HG02759 (cell line): ENCODE measurements around the gene ADARB2.

Source experiments
- ATAC-seq: cut with Tn5 transposase; IDR thresholded peaks from one replicate; pipeline ENCODE4 v1.9.1; 2021; ENCODE audit warnings: mild to moderate bottlenecking, moderate library complexity; ENCODE audit not compliant: unreplicated experiment

The ADARB2 gene

GRCh38 chr10:1573981-1574380 is 163.3 kb downstream of the ADARB2 start:
- no peak for ATAC-seq

GRCh38 chr10:1573334-1573969 is 163.9 kb downstream of the ADARB2 start:
- ATAC-seq, result no peak

DNA sequence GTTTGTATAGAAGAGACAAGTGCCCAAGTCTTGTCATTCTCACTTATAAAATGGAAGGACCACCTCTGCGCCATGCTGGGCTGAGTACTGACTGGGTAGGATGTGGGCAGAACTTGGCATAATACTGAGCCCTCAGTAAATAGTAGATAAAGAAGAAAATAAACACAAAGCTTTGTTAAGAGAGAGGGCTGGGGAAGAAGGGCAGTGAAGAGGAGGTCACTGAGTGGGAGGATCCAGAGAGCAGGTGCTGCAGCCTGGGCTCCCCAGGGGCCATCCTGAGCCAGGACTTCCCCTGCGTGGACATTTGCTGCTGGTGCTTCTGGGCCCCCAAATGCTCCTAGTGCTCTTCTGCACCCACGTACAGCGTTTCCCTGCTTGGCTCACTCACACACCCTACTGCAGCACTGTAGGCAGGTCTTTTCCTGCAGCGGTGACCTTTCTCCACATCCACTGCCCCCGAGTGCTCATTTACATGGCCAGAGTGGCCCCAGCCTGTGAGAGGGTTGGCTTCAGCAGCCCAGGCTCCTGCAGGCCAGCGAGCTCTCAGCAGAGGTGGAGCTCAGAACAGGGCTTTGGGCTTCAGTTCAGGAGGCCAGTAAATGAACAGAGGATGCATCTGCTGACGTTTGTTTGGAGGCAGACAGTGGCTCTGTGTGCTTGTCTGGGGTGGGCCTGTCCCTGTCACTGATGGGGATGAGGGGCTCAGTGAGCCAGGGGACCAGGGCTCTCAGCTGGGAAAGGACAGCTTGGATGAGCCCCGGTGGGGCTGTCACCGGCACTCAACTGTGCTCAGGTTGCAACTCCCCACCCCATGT is 164.6 kb downstream of the ADARB2 start:
- no peak for ATAC-seq

DNA sequence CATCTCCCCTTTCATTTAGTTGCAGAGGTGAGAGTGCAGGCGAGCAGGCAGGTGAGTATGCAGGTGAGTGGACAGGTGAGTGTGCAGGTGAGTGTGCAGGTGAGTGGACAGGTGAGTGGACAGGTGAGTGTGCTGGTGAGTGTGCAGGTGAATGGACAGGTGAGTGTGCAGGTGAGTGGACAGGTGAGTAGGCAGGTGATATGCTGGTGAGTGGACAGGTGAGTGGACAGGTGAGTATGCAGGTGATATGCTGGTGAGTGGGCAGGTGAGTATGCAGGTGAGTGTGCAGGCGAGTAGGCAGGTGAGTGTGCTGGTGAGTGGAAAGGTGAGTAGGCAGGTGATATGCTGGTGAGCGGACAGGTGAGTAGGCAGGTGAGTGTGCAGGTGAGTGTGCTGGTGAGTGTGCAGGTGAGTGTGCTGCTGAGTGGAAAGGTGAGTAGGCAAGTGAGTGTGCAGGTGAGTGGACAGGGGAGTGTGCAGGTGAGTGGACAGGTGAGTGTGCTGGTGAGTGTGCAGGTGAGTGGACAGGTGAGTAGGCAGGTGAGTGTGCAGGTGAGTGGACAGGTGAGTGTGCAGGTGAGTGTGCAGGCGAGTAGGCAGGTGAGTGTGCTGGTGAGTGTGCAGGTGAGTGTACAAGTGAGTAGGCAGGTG is 165.6 kb downstream of the ADARB2 start:
- ATAC-seq, result no peak

DNA sequence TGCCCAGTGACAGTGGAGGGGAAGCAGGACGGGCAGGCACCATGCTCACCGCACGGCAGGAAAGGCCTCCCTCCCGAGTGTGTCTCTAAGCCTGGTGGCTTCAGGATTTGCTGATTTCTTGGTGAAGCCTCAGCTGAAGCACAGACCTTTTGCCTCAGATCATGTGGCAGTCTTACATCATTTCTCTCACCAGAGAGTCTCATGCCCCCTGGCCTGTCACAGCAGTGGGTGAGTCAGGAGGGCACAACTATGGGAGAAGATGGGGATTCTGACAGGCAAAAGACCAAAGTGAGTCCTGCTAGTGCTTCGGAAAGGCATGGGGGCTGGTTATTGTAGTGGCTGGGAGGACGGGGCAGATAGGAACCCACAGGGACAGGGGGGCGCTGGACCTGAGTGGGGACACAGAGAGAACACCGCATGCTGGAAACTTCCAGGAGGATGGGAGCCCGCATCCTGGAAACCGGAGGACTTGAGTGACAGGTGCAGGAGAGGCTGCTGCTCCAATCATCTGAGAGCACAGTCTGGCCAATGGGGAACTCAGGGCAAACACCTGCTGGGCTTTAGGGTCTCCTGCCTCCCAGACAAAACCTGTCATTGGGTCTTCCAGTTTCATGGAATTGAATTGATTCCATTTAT is 166.8 kb downstream of the ADARB2 start:
- no peak for ATAC-seq

DNA sequence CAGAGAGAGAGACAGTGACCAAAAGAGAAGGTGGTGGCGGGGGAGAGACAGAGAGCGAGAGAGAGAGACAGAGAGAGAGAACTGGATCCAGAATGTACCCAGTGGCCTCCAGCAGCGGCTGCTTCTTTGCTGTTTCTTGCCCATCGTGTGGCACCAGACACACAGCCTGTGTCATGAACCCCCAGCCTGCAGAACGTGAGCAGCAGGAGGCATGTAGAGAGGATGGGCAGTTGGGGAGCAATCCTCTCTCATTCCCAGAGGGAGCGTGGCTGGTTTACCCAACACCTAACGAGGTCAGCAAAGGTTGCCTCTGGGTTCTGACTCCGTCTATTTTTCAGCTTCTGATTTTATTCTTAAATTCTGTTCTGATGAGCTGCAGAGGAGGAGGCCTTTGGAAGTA is 168.1 kb downstream of the ADARB2 start:
- no peak for ATAC-seq

GRCh38 chr10:1567742-1568495 is 169.4 kb downstream of the ADARB2 start:
- no peak for ATAC-seq

GRCh38 chr10:1567152-1567551 is 170.2 kb downstream of the ADARB2 start:
- no peak for ATAC-seq

DNA sequence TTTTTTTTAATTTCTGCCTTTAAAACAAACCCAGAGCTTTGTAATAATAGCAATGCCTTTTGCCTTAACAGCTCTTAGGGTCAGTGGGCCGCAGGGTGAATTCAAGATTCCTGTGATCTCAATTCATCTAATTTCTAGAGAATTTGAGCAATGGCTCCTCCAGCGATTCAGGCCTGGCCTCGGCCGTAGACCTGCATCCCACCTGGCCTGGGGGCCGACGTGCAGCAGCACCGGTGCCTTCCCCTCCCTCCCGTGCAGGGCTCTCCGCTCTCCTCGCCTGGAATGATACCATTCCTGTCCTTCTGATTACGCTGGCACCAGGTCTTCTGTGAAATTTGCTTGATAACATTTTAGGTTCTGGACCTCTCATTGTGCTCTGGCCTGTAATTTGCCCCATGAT is 172.5 kb downstream of the ADARB2 start:
- no peak for ATAC-seq

GRCh38 chr10:1563028-1563427 is 174.3 kb downstream of the ADARB2 start:
- no peak for ATAC-seq

DNA sequence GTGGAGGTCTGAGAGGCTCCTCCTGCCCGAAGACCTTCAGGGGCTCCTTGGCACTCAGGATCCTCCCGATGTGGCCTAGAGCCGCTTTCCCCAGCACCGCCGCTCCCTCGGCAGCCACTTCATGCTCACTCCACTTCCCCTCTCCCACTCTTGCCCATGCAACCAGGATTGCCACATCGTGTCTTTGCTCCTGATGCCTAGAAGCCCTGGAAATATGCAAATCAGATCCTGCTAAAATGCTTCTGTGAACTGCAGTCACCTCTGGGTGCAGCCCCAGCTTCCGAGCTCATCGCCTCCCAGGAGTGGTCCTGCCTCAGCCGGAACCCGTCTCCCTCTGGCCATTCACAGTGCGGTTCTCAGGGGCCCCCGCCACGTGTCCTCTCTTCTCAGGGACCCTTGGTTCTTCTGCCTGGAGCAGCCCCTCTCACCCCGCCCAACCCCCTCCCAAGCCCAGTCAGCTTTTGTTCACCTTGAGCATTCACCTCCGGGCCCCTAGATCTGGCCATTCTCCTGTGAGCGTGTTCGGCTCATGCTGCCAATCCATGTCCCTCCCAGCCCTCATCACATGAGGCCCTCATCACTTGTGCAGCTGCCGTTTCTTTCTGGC is 175.5 kb downstream of the ADARB2 start:
- no peak for ATAC-seq

DNA sequence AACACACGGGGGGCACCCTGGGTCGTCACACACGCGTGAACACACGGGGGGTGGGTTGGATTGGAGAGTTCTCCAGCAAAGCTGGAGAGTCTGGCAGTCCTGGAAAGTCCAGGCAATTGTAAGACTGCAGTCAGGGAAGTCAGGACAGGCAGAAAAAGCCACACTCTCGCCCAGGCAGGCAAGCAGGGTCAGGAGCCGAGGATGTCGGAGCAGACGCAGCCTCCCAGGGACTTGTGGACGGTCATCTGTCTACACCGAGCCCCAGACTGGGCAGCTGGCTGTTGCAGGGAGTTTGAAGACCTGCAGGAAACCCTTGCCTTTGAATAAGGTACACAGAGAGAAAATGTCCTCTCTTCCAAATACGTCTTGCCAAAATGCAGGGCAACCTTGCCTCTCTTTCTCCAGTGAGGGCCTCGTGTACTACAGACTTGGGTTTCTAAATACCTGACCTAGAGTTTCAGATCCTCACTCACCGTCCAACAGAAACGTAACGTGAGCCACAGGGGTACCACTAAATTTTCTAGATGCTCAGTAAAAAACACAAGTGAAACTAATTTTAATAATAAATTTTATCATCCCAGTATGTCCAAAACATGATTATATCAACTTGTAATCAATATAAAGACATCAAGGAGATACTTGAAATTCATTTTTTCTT is 176.7 kb downstream of the ADARB2 start:
- no peak for ATAC-seq

GRCh38 chr10:1559761-1560160 is 177.6 kb downstream of the ADARB2 start:
- ATAC-seq, result no peak

- no peak for ATAC-seq
Measured at GRCh38 chr10:1559311-1559710, 178.0 kb downstream of the ADARB2 start.

DNA sequence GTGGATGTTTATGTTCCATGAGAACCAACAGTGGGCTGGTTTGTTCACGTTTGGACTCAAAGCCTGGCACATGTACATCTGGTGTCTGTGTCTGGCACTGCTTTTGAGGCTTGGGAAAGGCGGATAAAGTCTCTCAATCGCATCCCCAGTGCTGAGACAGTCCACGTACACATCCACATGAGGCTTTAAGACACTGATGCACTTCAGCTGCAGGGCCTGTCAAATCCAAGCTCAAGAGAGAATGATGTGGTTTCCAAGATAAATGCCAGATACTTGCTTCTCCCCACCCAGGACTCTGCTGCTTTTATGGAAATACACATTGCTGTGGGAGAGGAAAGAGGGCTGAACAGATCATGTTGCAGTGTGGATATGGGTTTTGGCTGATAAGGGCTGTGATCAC is 178.4 kb downstream of the ADARB2 start:
- ATAC-seq, result no peak

DNA sequence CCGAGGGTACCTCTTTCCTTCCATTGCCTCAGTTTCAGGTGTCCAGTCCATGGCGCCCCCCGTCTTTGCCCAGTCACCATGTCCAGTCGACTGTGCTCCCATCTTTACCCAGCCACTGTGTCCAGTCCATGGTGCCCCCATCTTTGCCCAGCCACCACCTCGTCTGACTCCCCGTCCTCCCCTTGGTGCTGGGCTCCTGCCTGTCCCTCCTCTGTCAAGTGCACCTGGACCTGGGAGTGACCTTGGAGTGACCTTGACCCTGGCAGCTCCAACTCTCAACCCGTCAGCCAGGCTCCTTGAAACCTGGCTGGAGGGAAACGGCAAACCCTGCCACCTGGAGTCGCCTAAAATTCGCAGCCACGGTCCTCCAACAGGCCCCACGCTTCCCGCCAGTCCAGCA is 180.2 kb downstream of the ADARB2 start:
- no peak for ATAC-seq

DNA sequence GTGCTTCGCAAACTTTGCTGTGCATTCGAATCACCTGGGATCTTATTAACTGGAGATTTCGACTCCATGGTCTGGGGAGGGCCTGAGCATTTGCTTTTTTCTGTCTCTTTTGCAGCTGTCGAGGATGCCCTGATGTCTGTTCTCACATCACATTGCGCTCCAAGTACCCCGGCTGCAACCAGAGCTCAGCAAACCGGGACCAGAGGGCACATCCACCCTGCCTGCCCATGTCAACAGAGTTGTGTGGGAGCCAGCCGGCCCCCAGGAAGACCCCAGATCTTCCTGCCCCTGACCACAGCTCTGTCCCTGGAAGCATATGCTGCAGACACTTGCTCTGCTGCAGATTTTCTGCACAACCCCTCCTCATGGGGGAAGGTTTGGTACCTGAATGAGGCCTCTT is 180.8 kb downstream of the ADARB2 start:
- no peak for ATAC-seq

GRCh38 chr10:1553951-1554350 is 183.4 kb downstream of the ADARB2 start:
- ATAC-seq, result no peak

GRCh38 chr10:1552881-1553670 is 184.2 kb downstream of the ADARB2 start:
- no peak for ATAC-seq
